HEK293 (cell line): ENCODE results near the gene LACC1.

Source experiments
- CTCF ChIA-PET: fragments of 350-600 bp; formaldehyde crosslinking; extraction: SDS; loops from one replicate; lab custom pipeline; 2021; ENCODE audit warnings: antibody characterized with exemption; lab: Yijun Ruan, JAX
- POLR2A ChIA-PET: fragments of 300-600 bp; formaldehyde crosslinking; extraction: SDS; loops from one replicate; lab custom pipeline; 2020; ENCODE audit warnings: antibody characterized with exemption, inconsistent platforms; lab: Yijun Ruan, JAX
- H3K27ac ChIP-seq: fragments of 200-500 bp; sonication (Bioruptor generic); 2 replicates; pipeline ENCODE4 v1.5.1; 2014; ENCODE audit warnings: low read depth, low read length, control low read depth, inconsistent platforms; ENCODE audit errors: extremely low read depth
- H3K36me3 ChIP-seq, 2 experiments: fragments of 200-500 bp in 1 of 2; sonication (Bioruptor generic) in 1 of 2; 1 replicate in 1 of 2; 2 replicates in 1 of 2; pipeline ENCODE4 v1.5.1; 2014 to 2017; ENCODE audit warnings: inconsistent platforms in 2 of 2, low read length in 2 of 2; ENCODE audit not compliant: control insufficient read depth in 2 of 2, insufficient read depth in 1 of 2
- H3K4me1 ChIP-seq: fragments of 200-500 bp; sonication (Bioruptor generic); 2 replicates; pipeline ENCODE4 v1.5.1; 2014; ENCODE audit warnings: mild to moderate bottlenecking, low read length, inconsistent platforms; ENCODE audit not compliant: control insufficient read depth, insufficient read depth
- H3K4me3 ChIP-seq: 2 replicates; pipeline ENCODE4 v1.5.1; 2011; ENCODE audit warnings: low read depth, mild to moderate bottlenecking, control low read depth, low read length, moderate library complexity
- H3K9me3 ChIP-seq: fragments of 200-500 bp; sonication (Bioruptor generic); 2 replicates; pipeline ENCODE4 v1.5.1; 2014; ENCODE audit warnings: low read depth, low read length, inconsistent platforms; ENCODE audit not compliant: control insufficient read depth, insufficient read depth
- KLF7 ChIP-seq: fragments of 450-650 bp; formaldehyde crosslinking; IDR thresholded peaks from 2 replicates; pipeline ENCODE4 v1.5.1; 2016; ENCODE audit warnings: missing biosample characterization, missing genetic modification characterization, borderline replicate concordance
- KLF8 ChIP-seq: fragments of 450-650 bp; formaldehyde crosslinking; IDR thresholded peaks from 2 replicates; pipeline ENCODE4 v1.5.1; 2016; ENCODE audit warnings: missing biosample characterization, missing genetic modification characterization
- SALL2 ChIP-seq: fragments of 450-650 bp; formaldehyde crosslinking; IDR thresholded peaks from 2 replicates; pipeline ENCODE4 v1.5.0; 2017; ENCODE audit warnings: missing biosample characterization, mild to moderate bottlenecking, missing genetic modification characterization, borderline replicate concordance
- ZFP3 ChIP-seq: fragments of 450-650 bp; formaldehyde crosslinking; IDR thresholded peaks from 2 replicates; pipeline ENCODE4 v1.5.1; 2016; ENCODE audit warnings: low read depth, missing biosample characterization, missing genetic modification characterization
- ZNF10 ChIP-seq: fragments of 450-650 bp; formaldehyde crosslinking; IDR thresholded peaks from 2 replicates; pipeline ENCODE4 v1.5.1; 2017; ENCODE audit warnings: missing biosample characterization, missing genetic modification characterization
- ZNF114 ChIP-seq: fragments of 450-650 bp; formaldehyde crosslinking; IDR thresholded peaks from 2 replicates; pipeline ENCODE4 v1.5.0; 2017; ENCODE audit warnings: missing biosample characterization, missing genetic modification characterization
- ZNF155 ChIP-seq: fragments of 450-650 bp; formaldehyde crosslinking; IDR thresholded peaks from 2 replicates; pipeline ENCODE4 v1.5.1; 2016; ENCODE audit warnings: missing biosample characterization, missing genetic modification characterization
- ZNF175 ChIP-seq: fragments of 450-650 bp; formaldehyde crosslinking; IDR thresholded peaks from 2 replicates; pipeline ENCODE4 v1.5.1; 2016; ENCODE audit warnings: missing biosample characterization, missing genetic modification characterization
- ZNF248 ChIP-seq: fragments of 450-650 bp; formaldehyde crosslinking; IDR thresholded peaks from 2 replicates; pipeline ENCODE4 v1.5.1; 2017; ENCODE audit warnings: missing biosample characterization, missing genetic modification characterization
- ZNF658 ChIP-seq: fragments of 450-650 bp; formaldehyde crosslinking; IDR thresholded peaks from 2 replicates; pipeline ENCODE4; 2016; ENCODE audit warnings: missing biosample characterization, missing genetic modification characterization
- ZNF792 ChIP-seq: fragments of 450-650 bp; formaldehyde crosslinking; IDR thresholded peaks from 2 replicates; pipeline ENCODE4 v1.5.1; 2016; ENCODE audit warnings: missing biosample characterization, missing genetic modification characterization
- TF ChIP-seq, protein P1 (sequence below): IDR thresholded peaks from 2 replicates; pipeline ENCODE4 v1.6.1; 2011; ENCODE audit warnings: mild to moderate bottlenecking, low read depth, low read length, borderline replicate concordance
- TF ChIP-seq, protein P2 (sequence below): fragments of 450-650 bp; formaldehyde crosslinking; IDR thresholded peaks from 2 replicates; pipeline ENCODE4 v1.5.1; 2016; ENCODE audit warnings: missing biosample characterization, missing genetic modification characterization, borderline replicate concordance
- TF ChIP-seq, protein P3 (sequence below): fragments of 450-650 bp; IDR thresholded peaks from 2 replicates; pipeline ENCODE4 v1.5.1; 2018; ENCODE audit warnings: missing biosample characterization, mild to moderate bottlenecking, missing genetic modification characterization
- TF ChIP-seq, protein P4 (sequence below): fragments of 450-650 bp; formaldehyde crosslinking; IDR thresholded peaks from 2 replicates; pipeline ENCODE4 v1.5.1; 2016; ENCODE audit warnings: missing biosample characterization, missing genetic modification characterization
- TF ChIP-seq, protein P5 (sequence below): fragments of 450-650 bp; formaldehyde crosslinking; IDR thresholded peaks from 2 replicates; pipeline ENCODE4 v1.5.1; 2016; ENCODE audit warnings: missing biosample characterization, missing genetic modification characterization
- TF ChIP-seq, protein P6 (sequence below): fragments of 450-650 bp; formaldehyde crosslinking; IDR thresholded peaks from 2 replicates; pipeline ENCODE4 v1.5.1; 2017; ENCODE audit warnings: missing biosample characterization, mild to moderate bottlenecking, missing genetic modification characterization, moderate library complexity
- TF ChIP-seq, protein P7 (sequence below): fragments of 450-650 bp; formaldehyde crosslinking; conservative IDR thresholded peaks from 2 replicates; pipeline ENCODE4 v1.5.1; 2016; ENCODE audit warnings: low read depth, missing biosample characterization, missing genetic modification characterization

LACC1 gene

DNA sequence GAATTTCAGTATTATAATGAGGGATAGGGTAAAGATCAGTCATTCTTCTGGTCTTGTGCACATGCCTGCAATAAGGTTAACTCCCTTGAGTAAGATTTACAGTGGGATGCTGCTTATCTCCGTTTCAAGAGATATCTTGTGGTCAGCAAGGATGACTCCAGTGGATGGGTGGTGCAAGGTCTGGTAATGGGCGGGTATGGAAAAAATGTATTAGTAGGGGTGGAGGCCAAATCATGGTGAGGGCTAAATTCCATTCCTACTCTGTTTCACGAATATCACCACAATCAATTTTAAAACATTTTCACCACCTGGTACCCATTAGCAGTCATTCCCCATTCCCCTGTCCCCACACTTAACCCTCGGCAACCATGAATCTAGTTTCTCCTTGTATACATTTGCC lies 40.8 kb upstream of the LACC1 start:
- Histone ChIP-seq H3K27ac (no peak overlapping the region), H3K4me1 (no peaks in the 10 kb centered on the region), H3K36me3 (no peaks in the 10 kb centered on the region), H3K4me3 (no peak overlapping the region), H3K9me3 (no peaks in the 10 kb centered on the region)
- CTCF ChIA-PET, result interaction anchor here (0.5 to 0.7 kb wide), 2 partner anchors 19 to 753 kb away, joined by 3 read pairs; no protein-coding TSS in a partner anchor
- POLR2A ChIA-PET, result no interaction called here
- TF ChIP-seq ZNF792 (tag by site-specific recombination), result no peak
- no peak for TF ChIP-seq ZNF175 (tag by site-specific recombination)
- no peak for TF ChIP-seq SALL2 (tag by site-specific recombination)
- no peak for TF ChIP-seq ZNF114 (tag by site-specific recombination)
- TF ChIP-seq ZNF10 (tag by site-specific recombination), result no peak
- TF ChIP-seq ZNF658 (tag by site-specific recombination), result no peak
- TF ChIP-seq, protein P1, sequence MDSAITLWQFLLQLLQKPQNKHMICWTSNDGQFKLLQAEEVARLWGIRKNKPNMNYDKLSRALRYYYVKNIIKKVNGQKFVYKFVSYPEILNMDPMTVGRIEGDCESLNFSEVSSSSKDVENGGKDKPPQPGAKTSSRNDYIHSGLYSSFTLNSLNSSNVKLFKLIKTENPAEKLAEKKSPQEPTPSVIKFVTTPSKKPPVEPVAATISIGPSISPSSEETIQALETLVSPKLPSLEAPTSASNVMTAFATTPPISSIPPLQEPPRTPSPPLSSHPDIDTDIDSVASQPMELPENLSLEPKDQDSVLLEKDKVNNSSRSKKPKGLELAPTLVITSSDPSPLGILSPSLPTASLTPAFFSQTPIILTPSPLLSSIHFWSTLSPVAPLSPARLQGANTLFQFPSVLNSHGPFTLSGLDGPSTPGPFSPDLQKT, result no peak
- TF ChIP-seq, protein P2, sequence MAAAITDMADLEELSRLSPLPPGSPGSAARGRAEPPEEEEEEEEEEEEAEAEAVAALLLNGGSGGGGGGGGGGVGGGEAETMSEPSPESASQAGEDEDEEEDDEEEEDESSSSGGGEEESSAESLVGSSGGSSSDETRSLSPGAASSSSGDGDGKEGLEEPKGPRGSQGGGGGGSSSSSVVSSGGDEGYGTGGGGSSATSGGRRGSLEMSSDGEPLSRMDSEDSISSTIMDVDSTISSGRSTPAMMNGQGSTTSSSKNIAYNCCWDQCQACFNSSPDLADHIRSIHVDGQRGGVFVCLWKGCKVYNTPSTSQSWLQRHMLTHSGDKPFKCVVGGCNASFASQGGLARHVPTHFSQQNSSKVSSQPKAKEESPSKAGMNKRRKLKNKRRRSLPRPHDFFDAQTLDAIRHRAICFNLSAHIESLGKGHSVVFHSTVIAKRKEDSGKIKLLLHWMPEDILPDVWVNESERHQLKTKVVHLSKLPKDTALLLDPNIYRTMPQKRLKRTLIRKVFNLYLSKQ (tag by site-specific recombination), result no peak
- TF ChIP-seq ZFP3 (tag by site-specific recombination), result no peak
- TF ChIP-seq, protein P3, sequence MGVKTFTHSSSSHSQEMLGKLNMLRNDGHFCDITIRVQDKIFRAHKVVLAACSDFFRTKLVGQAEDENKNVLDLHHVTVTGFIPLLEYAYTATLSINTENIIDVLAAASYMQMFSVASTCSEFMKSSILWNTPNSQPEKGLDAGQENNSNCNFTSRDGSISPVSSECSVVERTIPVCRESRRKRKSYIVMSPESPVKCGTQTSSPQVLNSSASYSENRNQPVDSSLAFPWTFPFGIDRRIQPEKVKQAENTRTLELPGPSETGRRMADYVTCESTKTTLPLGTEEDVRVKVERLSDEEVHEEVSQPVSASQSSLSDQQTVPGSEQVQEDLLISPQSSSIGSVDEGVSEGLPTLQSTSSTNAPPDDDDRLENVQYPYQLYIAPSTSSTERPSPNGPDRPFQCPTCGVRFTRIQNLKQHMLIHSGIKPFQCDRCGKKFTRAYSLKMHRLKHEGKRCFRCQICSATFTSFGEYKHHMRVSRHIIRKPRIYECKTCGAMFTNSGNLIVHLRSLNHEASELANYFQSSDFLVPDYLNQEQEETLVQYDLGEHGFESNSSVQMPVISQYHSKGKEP (tag by site-specific recombination), result no peak
- TF ChIP-seq ZNF248, result no peak
- TF ChIP-seq, protein P4, sequence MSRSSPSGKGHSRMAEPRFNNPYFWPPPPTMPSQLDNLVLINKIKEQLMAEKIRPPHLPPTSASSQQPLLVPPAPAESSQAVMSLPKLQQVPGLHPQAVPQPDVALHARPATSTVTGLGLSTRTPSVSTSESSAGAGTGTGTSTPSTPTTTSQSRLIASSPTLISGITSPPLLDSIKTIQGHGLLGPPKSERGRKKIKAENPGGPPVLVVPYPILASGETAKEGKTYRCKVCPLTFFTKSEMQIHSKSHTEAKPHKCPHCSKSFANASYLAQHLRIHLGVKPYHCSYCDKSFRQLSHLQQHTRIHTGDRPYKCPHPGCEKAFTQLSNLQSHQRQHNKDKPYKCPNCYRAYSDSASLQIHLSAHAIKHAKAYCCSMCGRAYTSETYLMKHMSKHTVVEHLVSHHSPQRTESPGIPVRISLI (tag by site-specific recombination), result no peak
- TF ChIP-seq, protein P5, sequence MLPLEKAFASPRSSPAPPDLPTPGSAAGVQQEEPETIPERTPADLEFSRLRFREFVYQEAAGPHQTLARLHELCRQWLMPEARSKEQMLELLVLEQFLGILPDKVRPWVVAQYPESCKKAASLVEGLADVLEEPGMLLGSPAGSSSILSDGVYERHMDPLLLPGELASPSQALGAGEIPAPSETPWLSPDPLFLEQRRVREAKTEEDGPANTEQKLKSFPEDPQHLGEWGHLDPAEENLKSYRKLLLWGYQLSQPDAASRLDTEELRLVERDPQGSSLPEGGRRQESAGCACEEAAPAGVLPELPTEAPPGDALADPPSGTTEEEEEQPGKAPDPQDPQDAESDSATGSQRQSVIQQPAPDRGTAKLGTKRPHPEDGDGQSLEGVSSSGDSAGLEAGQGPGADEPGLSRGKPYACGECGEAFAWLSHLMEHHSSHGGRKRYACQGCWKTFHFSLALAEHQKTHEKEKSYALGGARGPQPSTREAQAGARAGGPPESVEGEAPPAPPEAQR (tag by site-specific recombination), result no peak
- TF ChIP-seq ZNF155, result no peak
- TF ChIP-seq KLF8 (tag by site-specific recombination), result no peak
- no peak for TF ChIP-seq KLF7
- TF ChIP-seq, protein P6, sequence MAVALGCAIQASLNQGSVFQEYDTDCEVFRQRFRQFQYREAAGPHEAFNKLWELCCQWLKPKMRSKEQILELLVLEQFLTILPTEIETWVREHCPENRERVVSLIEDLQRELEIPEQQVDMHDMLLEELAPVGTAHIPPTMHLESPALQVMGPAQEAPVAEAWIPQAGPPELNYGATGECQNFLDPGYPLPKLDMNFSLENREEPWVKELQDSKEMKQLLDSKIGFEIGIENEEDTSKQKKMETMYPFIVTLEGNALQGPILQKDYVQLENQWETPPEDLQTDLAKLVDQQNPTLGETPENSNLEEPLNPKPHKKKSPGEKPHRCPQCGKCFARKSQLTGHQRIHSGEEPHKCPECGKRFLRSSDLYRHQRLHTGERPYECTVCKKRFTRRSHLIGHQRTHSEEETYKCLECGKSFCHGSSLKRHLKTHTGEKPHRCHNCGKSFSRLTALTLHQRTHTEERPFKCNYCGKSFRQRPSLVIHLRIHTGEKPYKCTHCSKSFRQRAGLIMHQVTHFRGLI, result no peak
- TF ChIP-seq, protein P7, sequence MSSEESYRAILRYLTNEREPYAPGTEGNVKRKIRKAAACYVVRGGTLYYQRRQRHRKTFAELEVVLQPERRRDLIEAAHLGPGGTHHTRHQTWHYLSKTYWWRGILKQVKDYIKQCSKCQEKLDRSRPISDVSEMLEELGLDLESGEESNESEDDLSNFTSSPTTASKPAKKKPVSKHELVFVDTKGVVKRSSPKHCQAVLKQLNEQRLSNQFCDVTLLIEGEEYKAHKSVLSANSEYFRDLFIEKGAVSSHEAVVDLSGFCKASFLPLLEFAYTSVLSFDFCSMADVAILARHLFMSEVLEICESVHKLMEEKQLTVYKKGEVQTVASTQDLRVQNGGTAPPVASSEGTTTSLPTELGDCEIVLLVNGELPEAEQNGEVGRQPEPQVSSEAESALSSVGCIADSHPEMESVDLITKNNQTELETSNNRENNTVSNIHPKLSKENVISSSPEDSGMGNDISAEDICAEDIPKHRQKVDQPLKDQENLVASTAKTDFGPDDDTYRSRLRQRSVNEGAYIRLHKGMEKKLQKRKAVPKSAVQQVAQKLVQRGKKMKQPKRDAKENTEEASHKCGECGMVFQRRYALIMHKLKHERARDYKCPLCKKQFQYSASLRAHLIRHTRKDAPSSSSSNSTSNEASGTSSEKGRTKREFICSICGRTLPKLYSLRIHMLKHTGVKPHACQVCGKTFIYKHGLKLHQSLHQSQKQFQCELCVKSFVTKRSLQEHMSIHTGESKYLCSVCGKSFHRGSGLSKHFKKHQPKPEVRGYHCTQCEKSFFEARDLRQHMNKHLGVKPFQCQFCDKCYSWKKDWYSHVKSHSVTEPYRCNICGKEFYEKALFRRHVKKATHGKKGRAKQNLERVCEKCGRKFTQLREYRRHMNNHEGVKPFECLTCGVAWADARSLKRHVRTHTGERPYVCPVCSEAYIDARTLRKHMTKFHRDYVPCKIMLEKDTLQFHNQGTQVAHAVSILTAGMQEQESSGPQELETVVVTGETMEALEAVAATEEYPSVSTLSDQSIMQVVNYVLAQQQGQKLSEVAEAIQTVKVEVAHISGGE, result no peak
